ENCODE measurements around the gene KIF26B.

KIF26B gene

DNA sequence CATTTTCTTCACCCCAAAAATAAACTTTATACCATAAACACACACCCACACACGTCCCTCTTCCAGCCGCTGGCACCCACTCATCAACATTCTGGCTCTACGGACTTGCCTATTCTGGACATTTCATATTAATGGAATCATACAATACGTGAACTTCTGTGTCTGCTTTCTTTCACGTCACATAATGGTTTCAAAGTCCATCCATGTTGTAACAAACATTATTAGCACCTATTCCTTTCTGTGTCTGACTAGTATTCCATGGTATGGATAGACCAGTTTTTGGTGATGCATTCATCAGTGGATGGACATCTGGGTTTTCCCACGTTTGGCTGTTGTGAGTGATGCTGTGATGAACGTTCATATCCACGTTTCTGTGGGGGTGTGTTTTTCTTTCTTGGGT is 323.2 kb downstream of the KIF26B start:
- DNase-seq = no peak

DNA sequence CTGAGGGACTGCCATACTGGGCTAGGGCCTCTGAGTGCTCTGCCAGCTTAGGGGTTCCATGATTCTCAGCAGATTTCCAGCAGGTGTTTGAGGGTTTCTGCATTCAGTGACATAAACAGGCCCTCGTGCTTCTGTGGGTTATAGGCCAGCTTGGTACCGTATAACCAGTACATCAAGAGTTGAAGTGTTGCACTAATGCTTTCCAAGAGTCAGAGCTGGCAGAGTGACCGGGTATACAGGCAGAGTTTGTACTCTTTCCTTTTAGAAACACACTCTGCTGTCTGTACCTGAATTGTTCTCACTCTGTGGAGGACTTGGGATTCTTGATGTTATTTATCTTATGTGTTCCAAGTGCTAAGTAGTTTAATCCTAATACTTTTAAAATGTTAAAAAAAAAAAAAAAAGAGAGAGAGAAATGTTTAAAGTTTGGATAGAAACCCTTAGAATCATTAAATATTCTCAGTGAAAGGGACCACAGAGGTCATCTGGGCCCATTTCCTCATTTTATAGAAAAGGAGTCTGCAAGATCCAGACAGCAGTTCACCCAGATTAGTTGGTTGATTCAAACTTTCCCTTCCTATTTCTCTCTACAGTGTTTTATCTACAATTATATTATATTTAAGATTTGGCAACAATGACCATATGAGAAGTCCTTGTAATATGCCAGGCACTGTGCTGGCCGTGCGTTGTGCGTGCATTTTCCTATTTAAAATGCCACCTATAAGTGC is 325.8 kb downstream of the KIF26B start:
- no peak for DNase-seq

DNA sequence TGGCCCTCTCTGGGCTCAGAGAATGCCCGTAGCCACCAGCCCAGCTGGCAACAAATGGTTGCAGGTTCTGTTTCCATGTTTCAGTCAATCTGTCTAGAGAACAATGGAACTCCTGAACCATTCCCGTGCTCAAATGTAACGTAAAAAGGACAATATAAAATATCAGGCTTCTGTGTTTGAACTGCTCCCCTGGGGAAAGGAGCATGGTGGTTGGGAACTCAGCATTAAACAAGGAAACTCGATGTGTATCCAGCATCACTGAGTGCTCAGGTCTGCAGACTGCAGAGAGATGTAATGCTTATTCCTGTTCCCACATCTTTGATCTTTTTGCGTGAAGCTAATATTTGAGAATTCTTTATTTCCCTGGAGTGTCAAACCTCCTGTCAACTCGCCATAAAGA is 326.5 kb downstream of the KIF26B start:
- no peak for DNase-seq

DNA sequence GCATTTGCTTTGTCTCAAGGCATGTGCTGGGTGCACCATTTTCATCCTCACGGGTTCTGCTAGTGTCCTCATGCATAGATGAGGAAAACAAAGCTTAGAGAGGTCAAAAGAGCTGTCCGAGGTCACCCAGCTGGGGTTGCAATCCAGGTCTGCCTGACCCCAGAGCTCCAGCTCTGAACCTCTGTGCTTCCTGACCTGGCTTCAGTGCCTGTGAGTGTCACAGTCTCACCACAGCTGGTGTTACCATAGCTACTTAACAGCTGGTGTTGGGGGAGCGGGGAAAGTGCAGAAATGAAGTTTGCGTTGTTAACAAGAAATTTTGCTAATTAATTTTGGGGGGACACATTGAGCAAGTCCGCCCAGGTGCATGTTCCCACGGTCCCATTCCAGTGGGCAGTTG is 328.5 kb downstream of the KIF26B start:
- DNase-seq = no peak

DNA sequence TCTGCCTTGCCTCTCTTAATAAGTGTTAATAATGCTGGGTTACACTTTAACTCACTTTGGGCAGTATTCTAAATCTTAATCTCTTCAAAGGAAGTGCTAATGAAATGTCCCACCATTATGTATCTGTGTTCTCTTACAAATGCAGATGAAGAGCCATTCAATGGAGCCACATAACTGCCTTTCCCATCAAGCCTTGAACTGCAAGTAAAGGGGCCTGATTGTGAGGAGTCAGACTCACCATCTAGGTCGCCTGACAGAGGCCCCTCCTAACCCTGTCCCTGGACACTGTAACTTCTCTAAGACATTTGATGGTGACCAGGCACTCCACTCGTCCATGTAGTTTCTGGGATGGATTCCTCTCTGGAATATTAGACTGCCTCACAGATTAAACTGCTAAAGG is 329.4 kb downstream of the KIF26B start:
- no peak for DNase-seq

DNA sequence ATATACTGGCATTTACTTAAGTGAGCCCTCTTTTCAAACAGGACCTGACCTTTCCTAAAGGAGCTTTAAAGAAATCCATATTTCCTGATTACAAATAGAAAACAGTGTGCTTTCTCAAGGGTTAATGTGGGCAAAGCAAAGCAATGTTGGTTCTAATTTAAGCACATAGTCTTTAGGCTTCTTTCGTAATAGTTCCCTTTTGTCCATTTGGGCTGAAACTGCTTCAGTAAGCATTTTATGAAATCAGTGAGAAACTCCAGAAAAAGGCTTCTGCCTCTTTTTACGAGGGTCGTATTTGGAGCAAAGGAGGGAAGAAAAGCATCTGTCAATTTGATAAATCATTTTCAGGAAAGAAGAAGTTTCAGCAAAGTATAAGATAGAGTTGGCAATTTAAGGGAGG is 331.2 kb downstream of the KIF26B start:
- no peak for DNase-seq

DNA sequence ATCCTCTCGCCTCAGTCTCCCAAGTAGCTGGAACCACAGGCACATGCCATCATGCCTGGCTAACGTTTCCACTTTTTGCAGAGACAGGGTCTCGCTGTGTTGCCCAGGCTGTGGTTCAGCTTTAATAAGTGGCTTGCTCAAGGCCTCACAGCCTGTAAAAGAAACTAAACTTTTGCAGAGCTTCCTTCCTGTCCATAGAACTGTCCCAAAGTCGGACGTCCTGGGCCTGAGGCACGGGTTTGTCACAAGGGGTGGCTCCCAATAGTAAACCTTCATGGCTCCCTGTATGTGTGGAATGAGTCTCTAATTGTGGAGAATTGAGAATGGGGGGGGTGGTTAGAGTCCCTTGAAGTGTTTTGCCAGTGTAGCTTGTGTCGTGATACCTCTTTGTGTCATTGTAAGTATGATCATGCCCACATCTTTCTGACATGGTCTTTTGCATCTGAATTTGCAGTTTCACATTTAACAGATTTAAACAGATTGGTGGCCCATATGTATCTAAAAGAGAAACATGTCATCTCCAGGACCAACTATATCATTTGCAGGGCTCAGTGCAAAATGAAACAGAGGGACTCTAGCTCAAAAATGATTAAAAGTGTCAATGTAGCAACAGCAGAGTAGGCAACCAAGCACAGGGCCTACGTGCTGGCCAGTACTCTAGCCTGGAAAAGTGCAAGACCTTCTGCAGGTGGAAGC is 332.1 kb downstream of the KIF26B start:
- DNase-seq = no peak

DNA sequence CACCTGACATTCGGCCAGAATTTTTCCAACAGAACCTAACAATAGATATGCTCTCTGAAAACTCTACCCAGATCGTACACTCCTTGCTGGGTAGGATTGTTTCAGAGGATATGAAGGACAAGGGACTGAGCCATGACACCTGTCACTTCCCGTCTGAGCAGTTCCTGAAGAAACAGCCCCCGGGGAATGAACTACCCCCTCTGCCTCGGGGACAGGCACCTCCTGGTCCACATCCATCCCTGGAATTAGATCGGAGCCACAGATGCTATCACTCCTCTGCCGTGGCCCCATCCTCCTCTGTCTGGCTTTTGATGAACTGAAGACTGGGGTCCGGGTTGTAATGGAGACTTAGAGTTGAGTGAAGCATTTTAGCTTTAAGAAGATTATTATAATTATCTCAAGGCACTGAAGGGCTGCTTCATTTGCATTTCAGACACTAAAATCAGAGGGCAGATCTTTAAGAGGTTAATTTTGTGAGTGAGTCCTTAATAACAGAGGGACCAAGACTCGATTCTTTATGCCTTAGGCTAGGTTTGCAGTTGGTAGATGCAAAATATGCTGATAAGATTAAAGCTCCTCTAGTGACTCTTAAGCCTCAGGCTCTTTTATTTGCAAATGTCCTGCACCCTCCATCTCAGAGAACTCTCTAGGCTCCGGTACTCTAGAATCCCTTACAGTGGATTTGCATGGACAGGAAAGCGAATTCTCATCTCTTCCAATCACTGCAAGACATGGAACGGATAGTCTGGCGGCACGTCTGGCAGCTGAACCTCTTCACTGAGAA is 333.8 kb downstream of the KIF26B start:
- DNase-seq = no peak

DNA sequence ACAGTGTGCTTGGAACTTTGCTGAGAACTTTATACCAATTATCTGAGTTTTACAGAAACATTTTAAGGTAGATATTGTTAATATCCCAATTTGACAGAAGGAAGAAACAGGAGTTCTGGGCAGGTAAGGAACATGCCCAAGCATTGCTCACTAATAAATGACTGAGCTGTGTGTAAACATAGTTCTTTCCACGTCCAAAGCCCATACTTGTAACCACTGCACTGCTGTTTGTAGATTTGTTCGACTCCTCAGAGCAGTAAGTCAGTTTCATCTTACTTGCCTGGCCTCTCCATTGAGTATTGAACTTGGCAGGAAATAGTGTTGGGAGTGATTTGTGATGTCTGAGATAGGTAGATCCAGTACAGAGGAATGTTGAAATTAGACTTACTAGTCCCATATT is 335.1 kb downstream of the KIF26B start:
- DNase-seq = no peak

DNA sequence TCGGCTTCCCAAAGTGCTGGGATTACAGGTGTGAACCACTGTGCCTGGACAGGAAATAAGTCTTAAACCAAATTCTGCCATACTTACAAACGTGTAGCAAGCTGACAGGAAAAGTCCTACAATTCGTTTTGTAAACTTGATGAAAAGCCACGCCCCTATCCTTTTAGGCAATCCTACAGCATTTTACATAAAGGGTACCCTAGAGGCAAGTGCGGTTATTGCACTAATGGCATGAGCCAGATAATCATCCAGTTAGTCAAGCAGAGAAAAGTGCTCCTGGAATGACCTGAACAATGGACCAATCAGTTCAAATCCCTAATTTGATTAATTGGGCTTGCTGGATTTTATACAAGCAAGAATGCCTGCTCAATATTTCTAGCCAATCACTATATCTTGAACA is 338.2 kb downstream of the KIF26B start:
- no peak for DNase-seq

DNA sequence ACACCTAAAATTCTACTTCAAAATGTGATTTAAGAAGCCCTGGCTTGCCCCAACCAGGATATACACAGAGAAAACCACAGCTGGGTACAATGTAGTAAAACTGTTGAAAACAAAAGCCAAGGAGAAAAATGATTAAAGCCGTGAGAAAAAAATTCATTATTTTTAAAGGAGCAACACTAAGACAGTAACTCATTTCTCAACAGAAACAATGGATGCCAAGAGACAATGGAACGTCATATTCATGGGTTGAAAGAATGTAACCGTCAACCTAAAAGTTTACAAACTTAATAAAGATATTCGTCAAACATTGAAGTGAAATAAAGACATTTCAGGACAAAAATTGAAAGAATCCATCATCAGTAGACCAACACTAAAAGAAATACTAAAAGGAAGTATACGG is 340.9 kb downstream of the KIF26B start:
- DNase-seq = no peak

DNA sequence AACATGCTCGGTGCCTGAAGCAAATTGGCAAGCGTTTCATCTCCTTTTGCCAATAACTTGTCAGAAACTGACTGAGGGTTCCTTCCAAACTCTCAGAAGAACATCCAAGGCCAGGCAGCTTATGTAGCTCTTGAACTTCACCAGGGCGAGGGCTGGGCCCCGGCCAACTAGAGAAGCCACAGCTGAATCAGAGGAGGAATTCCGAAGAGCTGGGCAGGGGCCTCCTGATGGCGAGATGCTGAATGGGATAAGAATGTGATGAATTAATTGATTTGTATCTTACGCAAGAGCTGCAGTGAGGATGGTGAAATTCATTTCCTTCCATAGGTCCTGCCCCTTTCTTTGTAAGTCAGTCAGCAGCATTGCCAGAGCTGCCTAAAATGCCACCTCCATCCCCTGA is 345.8 kb downstream of the KIF26B start:
- DNase-seq = no peak

DNA sequence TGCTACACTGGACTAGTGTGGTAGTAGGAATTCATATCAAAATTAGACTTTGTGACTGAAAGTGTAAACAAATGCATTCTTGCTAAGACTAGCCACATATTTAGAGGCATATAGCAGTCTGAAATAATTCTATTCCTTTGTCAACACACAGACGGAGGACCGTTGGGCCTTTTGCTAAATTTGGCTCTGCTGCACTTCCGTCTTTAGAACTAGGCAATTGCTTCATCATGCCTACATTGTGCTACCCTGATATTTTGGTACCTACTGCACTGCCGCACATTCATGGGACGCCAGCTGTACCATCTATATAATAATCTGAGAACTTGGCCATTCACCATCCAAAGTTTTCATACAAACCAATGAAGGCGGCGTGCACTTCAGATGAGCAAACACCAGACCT is 346.8 kb downstream of the KIF26B start:
- no peak for DNase-seq

DNA sequence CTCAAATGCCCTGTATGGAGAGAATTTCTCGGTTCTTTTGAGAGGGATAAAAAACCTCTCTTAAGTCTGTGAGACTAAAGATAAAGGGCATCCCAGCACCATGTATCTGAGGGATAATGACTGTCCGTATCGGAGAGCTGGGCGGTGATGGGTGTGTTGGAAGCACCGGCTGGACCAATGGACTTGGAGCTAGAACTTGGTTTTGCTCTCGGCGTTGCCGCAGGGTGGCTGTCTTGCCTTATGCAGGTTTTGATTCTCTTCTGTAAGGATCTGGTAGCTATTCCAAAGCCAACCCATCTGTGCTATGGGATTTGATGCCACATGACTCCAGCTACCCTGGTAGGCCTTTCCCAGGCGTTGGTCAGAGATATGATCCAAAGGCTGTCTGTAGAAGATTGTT is 348.8 kb downstream of the KIF26B start:
- no peak for DNase-seq

DNA sequence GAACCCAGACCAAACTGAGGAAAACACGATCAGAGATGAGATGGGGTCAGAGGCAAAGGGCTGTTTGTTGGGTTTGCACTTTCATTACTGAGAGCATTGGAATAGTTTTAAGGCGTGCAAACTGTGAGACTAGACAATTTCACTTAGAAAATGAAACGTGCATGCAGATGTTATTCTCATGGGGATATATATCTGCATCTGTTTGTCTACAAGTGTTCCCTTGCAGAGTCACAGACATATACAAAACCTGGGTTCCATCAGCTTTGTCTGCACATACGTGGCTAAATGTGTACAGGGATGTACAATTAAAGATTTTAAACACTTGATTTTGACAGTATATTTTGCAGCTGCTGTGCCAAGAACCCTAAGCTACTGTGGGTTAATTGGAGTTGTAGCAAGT is 355.4 kb downstream of the KIF26B start:
- DNase-seq = no peak

DNA sequence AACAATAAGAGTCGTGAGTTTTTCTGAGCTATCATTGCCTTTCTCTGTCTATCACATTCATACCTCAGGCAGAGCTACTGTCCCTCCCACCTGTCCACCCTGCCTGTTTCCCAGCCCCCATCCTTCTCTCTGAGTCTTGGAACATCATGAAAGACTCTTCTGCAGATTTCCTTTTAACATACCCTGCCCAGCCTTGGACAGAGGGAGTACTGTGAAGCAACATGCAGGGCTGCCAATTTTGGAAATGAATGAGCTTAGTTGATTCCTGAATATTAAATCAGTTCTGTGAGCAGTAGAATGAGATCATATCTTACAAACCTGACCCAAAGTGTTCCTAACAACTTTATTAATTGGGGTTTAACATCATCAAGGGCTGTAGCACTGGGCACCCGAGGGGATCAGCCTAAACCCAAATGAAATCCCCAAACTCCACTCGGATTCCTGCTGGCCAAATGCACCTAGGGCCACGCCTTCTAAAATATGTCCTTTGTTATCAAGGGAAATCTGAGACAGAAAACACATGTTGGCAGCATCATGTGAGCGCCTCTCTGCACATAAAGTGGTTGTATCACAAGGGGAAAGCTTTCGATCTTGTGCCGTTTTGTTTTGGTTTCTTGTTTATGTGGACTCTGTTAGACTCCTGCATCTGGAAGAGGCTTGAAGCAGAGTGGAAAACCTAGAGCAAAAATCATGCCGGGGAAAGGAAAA is 357.6 kb downstream of the KIF26B start:
- no peak for DNase-seq

DNA sequence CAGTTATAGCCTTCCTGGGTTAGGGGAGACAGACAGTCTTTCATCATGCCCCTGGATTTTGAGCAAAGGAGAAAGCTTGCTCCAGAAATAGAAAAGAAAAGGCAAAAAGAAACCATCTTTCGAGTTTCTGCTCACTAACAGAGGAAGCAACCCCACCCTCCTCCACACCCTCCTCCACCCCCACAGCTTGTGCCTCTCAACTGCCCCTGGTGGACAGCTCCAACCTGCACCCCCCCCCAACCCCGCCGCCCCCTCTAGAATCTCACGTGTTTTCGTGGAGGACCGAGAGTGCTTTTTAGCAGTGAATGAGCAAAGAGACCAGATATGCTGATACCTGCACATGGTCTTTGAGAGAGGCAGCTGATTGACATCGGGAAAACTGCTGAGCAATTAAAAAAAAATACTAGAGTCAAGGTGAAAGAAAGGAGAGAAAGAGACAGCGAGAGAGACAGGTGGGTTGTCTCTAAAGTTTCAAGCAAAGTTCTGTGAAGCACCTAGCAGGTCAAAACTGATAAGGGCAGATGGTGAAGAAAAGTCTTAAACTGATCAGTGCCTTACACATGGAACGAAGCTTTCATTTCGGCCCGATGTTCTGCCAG is 358.3 kb downstream of the KIF26B start:
- DNase-seq = no peak

DNA sequence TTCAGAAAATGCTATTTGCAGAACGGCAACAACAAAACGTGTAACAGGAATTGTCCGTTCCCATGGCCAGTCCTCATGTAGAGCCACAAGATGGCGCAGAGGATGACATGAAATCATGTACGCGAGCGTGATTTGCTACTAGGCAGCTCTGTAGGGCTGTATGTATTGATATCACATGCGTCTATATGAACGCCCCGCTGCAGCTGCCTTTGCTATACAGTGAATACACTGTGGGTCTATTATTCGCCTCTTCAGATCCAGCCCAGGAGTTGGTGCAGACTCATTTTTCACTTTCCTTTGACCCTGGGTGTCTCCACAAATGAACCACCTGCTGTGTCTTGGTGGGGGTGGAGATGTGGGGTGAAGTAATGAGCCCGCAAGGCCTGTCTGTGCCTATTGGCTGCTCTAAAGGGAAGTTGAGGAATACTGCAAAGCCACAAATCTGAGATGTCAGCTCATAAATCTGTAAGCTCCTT is 361.5 kb downstream of the KIF26B start:
- DNase-seq = no peak

DNA sequence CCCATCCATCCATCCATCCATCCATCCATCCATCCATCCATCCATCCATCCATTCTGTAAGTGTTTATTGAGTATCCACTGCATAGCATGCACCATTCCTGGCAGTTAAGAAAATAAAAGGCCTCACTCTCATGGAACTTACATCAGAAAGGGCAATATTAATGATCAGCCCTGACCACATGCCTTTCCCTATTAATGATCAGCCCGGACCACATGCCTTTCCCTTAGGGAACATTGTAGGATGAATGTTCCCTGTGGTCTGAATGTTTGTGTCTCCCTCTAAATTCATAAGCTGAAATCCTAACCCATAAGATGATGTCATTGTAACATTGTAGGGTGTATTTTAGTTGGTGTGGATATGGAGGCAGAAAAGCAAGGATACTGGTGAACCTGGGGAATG is 365.8 kb downstream of the KIF26B start:
- no peak for DNase-seq

DNA sequence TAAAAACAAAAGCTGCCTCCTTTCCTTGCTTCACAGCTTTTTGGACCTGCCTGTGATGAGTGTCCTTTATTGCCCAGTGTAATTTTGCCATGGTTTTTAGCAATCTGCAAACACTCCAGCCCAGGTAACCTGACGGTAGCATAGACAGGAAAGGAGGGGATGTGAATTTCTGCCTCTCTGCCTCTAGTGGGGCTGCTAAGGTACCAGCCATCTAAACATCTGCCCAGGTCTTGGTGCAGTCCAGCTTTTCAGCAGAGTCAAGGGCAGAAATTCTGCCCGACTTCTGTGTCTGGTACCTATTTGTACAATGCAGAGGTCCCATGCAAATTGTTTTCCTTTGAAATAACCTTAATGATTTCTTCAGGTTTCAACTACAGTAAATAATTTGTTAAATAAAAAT is 371.4 kb downstream of the KIF26B start:
- DNase-seq = no peak

DNA sequence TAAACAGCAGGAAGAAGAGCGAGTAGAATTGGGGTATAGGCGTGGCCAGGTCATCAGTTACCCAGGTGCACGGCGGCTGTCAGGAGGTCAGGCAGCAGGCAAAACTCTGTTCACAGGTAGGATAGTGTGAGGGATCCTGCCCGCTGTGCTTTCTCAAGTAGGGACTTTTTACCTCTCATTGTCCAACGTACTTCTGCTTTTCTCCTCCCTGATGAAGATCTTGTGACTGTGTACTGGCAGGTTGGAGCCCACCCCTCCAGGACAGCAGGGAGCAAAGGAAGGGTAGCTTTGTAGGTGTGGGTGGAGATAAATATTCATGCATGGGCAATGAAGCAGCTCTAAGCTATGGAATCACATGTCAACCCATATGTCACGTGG is 373.5 kb downstream of the KIF26B start:
- DNase-seq = no peak

DNA sequence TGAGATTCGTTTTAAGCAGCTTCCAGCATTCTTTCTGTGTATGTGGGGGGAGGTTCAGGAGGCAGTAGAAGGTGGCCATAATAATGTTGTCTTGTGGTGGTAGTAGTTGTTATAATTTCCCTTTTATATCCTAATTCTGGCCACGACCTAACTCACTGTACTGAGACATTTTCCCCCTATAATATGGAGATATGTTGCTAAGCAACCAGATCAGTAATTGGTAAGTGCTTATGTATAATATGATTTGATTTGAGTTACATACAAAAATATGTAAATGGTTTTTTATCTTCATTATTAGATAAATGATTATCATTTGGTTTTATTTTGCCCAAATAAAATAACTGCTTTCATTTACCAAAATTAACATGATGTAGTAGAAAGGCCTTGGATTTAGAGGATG is 376.2 kb downstream of the KIF26B start:
- no peak for DNase-seq

DNA sequence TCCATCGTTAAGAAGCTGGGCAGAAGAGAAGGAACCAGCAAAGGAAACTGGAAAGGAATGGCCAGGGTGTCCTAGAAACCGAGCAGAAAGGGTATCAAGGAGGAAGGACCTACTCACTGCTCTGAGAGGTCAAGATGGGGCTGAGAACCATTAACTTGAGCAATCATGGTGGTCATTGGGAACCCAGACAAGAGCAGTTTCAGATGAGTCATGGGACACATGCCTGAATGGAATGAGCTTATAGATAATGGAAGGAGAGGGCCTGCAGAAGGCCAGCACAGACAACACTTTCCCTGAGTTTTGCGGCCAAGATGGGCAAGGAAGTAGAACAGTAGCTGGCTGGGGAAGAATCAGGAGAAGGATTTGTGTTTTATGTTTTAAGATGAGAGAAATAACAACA is 383.2 kb downstream of the KIF26B start:
- no peak for DNase-seq
